Gastroesophageal sphincter (tissue), 3 donors: Measurements from ENCODE around the gene LY6G5C.

ENCODE experiments used
- CTCF ChIP-seq, 4 experiments: fragments of 200-600 bp in 2 of 4; fragments of 450-650 bp in 2 of 4; sonication (generic) in 1 of 4; IDR thresholded peaks; one replicate each; pipeline ENCODE4 v1.5.1; 2017 to 2019; ENCODE audit warnings: antibody characterized with exemption in 4 of 4, mild to moderate bottlenecking in 2 of 4, moderate library complexity in 2 of 4
- EP300 ChIP-seq: sonication (generic); formaldehyde crosslinking; IDR thresholded peaks from one replicate; pipeline ENCODE4 v1.6.1; 2017; ENCODE audit warnings: antibody characterized with exemption, mild to moderate bottlenecking
- POLR2A ChIP-seq, 2 donors: fragments of 450-650 bp; IDR thresholded peaks; one replicate each; pipeline ENCODE4 v1.6.1; 2017; ENCODE audit warnings: antibody characterized with exemption in 2 of 2, mild to moderate bottlenecking in 2 of 2, moderate library complexity in 1 of 2

DNA sequence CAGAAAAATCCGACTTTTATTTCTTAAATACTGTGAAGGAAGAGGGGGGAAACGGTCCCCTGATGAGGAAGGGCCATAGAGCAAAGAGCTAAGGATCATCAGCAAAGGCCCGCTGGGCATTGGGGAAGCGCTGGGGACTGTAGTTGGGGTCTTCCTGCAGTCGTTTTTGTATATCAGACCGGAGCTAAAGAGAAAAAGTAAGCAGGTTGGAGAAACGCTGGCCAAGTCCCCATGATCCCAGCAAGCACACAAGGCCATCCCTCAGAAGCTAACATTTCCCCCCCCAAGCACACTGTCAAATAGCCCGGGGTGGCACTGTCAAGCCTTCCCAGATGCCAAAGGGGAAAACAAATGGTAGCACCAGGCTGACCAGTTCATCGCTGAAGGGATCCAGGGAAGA is 41.8 kb downstream of the LY6G5C start:
- TF ChIP-seq CTCF (IDR thresholded peaks at IDR 0.05) (no peak), EP300 (no peak), POLR2A (IDR thresholded peaks at IDR 0.05) (no peak)
